Amygdala (tissue), 56 donors: Measurements from ENCODE around the gene GJD2.

Experiments
- DNase-seq, 56 donors: peaks; one replicate each; lab custom pipeline; 2025; lab: John Stamatoyannopoulos, UW

The GJD2 gene

GRCh38 chr15:34729056-34729455, 25.7 kb downstream of the GJD2 start:
- no peak for DNase-seq

- DNase-seq, result no peak
Observed at GRCh38 chr15:34726406-34727100, 28.2 kb downstream of the GJD2 start.

GRCh38 chr15:34725556-34725955, 29.2 kb downstream of the GJD2 start:
- DNase-seq, result no peak

- no peak for DNase-seq
Observed at GRCh38 chr15:34724481-34724880, 30.3 kb downstream of the GJD2 start.

- DNase-seq, result peak in 8 of 56 donors; percentile 2 to 38 (median 8)
Observed at GRCh38 chr15:34722439-34722836, 32.4 kb downstream of the GJD2 start.

GRCh38 chr15:34721802-34722438, 32.9 kb downstream of the GJD2 start:
- peak in 46 of 56 donors; percentile 10 to 82 (median 40) for DNase-seq

GRCh38 chr15:34721157-34721801, 33.5 kb downstream of the GJD2 start:
- DNase-seq, result no peak

GRCh38 chr15:34719695-34720094, 35.1 kb downstream of the GJD2 start:
- DNase-seq, result no peak

- DNase-seq, result no peak
Observed at GRCh38 chr15:34718681-34719665, 35.8 kb downstream of the GJD2 start.

GRCh38 chr15:34717729-34718128, 37.1 kb downstream of the GJD2 start:
- no peak for DNase-seq

- no peak for DNase-seq
Observed at GRCh38 chr15:34716111-34716510, 38.7 kb downstream of the GJD2 start.

- no peak for DNase-seq
Observed at GRCh38 chr15:34714476-34715121, 40.2 kb downstream of the GJD2 start.

GRCh38 chr15:34713635-34714034, 41.2 kb downstream of the GJD2 start:
- no peak for DNase-seq

- no peak for DNase-seq
Observed at GRCh38 chr15:34709866-34710265, 44.9 kb downstream of the GJD2 start.

- peak in 14 of 56 donors; percentile 2 to 56 (median 9) for DNase-seq
Observed at GRCh38 chr15:34708422-34708821, 46.4 kb downstream of the GJD2 start.

- no peak for DNase-seq
Observed at GRCh38 chr15:34701536-34701935, 53.3 kb downstream of the GJD2 start.
